GM18517 (cell line): Measurements from ENCODE around the gene ISCU.
"Not testable (repeated sequence)": the region's sequence is repeated elsewhere in the genome, so short reads cannot be mapped to it uniquely, and the experiment has no call there.

ENCODE experiments used
- ATAC-seq: cut with Tn5 transposase; IDR thresholded peaks from one replicate; pipeline ENCODE4 v1.9.1; 2021; ENCODE audit warnings: mild to moderate bottlenecking, moderate library complexity; ENCODE audit not compliant: unreplicated experiment

Gene ISCU

GRCh38 chr12:108542320-108542719, 20.1 kb upstream of the ISCU start:
- no peak for ATAC-seq

GRCh38 chr12:108543652-108544051, 18.7 kb upstream of the ISCU start:
- no peak for ATAC-seq

- ATAC-seq = no peak
These were observed 14.7 kb upstream of the ISCU start for GRCh38 chr12:108547686-108548085.

- ATAC-seq = no peak
These were observed 13.4 kb upstream of the ISCU start for GRCh38 chr12:108548954-108549521.

- no peak for ATAC-seq
These were observed 10.9 kb upstream of the ISCU start for GRCh38 chr12:108551535-108551934.

GRCh38 chr12:108553799-108554198, 8.6 kb upstream of the ISCU start:
- ATAC-seq = no peak

- ATAC-seq = not testable (repeated sequence)
These were observed 7.0 kb upstream of the ISCU start for GRCh38 chr12:108555383-108555782.

- no peak for ATAC-seq
These were observed 3.3 kb upstream of the ISCU start for GRCh38 chr12:108559007-108559655.

GRCh38 chr12:108559748-108560147, 2.6 kb upstream of the ISCU start:
- ATAC-seq = no peak

- ATAC-seq = no peak
These were observed 2.1 kb upstream of the ISCU start for GRCh38 chr12:108560321-108560721.

GRCh38 chr12:108560752-108561719, 1.4 kb upstream of the ISCU start, which contains the start of gene SART3:
Gene SART3 (minus strand): TSS chr12:108561173. CDS start chr12:108561154, 19 bp downstream.
- ATAC-seq = peak; percentile 48

GRCh38 chr12:108561852-108562347, 496 bp upstream of the ISCU start:
- ATAC-seq = no peak

GRCh38 chr12:108563136-108563803, 874 bp downstream of the ISCU start:
- ATAC-seq = peak; percentile 39

GRCh38 chr12:108563804-108564151, 1.4 kb downstream of the ISCU start:
- ATAC-seq = no peak

GRCh38 chr12:108564724-108565123, 2.3 kb downstream of the ISCU start:
- ATAC-seq = no peak

- ATAC-seq = no peak
These were observed 2.8 kb downstream of the ISCU start for GRCh38 chr12:108565146-108565545.

GRCh38 chr12:108565976-108566375, 3.6 kb downstream of the ISCU start:
- ATAC-seq = no peak

GRCh38 chr12:108566452-108566851, 4.1 kb downstream of the ISCU start:
- ATAC-seq = no peak

GRCh38 chr12:108567406-108568337, 5.3 kb downstream of the ISCU start:
- ATAC-seq = no peak
